LNCAP (cell line): ENCODE measurements around the gene FXR2.

Experiments
- TF ChIP-seq, protein P1 (sequence below): fragments of 450-650 bp; IDR thresholded peaks from 2 replicates; pipeline ENCODE4 v1.5.1; 2017; ENCODE audit warnings: mild to moderate bottlenecking

Gene FXR2

DNA sequence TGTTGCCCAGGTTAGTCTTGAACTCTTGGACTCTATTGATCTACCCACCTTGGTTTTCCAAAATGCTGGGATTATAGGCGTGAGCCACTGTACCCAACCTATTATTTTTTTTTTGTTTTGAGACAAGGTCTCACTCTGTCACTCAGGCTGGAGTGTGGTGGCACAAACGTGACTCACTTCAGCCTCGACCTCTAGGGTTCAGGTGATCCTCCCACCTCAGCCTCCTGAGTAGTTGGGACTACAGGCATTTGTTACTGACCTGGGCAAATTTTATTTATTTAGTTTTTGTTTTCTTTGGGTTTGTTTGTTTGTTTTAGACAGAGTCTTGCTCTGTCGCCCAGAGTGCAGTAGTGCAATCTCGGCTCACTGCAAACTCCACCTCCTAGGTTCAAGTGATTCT, 9.0 kb upstream of the FXR2 start:
- TF ChIP-seq, protein P1, sequence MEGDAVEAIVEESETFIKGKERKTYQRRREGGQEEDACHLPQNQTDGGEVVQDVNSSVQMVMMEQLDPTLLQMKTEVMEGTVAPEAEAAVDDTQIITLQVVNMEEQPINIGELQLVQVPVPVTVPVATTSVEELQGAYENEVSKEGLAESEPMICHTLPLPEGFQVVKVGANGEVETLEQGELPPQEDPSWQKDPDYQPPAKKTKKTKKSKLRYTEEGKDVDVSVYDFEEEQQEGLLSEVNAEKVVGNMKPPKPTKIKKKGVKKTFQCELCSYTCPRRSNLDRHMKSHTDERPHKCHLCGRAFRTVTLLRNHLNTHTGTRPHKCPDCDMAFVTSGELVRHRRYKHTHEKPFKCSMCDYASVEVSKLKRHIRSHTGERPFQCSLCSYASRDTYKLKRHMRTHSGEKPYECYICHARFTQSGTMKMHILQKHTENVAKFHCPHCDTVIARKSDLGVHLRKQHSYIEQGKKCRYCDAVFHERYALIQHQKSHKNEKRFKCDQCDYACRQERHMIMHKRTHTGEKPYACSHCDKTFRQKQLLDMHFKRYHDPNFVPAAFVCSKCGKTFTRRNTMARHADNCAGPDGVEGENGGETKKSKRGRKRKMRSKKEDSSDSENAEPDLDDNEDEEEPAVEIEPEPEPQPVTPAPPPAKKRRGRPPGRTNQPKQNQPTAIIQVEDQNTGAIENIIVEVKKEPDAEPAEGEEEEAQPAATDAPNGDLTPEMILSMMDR: no peak

- TF ChIP-seq, protein P1: no peak
These were observed 6.1 kb upstream of the FXR2 start for GRCh38 chr17:7620835-7621234.

GRCh38 chr17:7618608-7619007, 3.9 kb upstream of the FXR2 start:
- TF ChIP-seq, protein P1: no peak

- TF ChIP-seq, protein P1: no peak
These were observed 609 bp upstream of the FXR2 start for GRCh38 chr17:7615265-7615747.

GRCh38 chr17:7613769-7614424, 800 bp downstream of the FXR2 start:
- TF ChIP-seq, protein P1: no peak

DNA sequence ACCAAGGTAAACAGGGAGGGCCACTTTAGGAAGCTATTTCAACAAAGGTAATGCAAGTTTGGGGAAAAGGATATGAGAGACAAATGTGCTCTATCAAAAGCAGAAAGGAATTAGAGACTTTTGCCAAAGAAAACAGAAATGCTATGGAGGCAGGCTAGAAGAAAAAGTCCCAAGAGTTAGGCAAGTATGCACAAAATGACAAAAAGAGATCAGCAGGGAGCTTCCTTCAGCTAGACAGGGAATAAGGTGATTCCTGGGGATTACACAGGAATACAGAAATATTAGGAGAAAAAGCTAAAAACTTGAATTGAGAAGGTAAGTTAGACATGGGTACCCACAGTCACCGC, 2.4 kb downstream of the FXR2 start:
- TF ChIP-seq, protein P1: no peak

- TF ChIP-seq, protein P1: no peak
These were observed 2.9 kb downstream of the FXR2 start for GRCh38 chr17:7611635-7612293.
